HEK293 (cell line): ENCODE results near the gene LRRN4CL.

Experiments used
- CTCF ChIA-PET: fragments of 350-600 bp; formaldehyde crosslinking; extraction: SDS; loops from one replicate; lab custom pipeline; 2021; ENCODE audit warnings: antibody characterized with exemption; lab: Yijun Ruan, JAX
- POLR2A ChIA-PET: fragments of 300-600 bp; formaldehyde crosslinking; extraction: SDS; loops from one replicate; lab custom pipeline; 2020; ENCODE audit warnings: antibody characterized with exemption, inconsistent platforms; lab: Yijun Ruan, JAX
- H3K27ac ChIP-seq: fragments of 200-500 bp; sonication (Bioruptor generic); 2 replicates; pipeline ENCODE4 v1.5.1; 2014; ENCODE audit warnings: low read depth, low read length, control low read depth, inconsistent platforms; ENCODE audit errors: extremely low read depth
- H3K36me3 ChIP-seq, 2 experiments: fragments of 200-500 bp in 1 of 2; sonication (Bioruptor generic) in 1 of 2; 1 replicate in 1 of 2; 2 replicates in 1 of 2; pipeline ENCODE4 v1.5.1; 2014 to 2017; ENCODE audit warnings: inconsistent platforms in 2 of 2, low read length in 2 of 2; ENCODE audit not compliant: control insufficient read depth in 2 of 2, insufficient read depth in 1 of 2
- H3K4me1 ChIP-seq: fragments of 200-500 bp; sonication (Bioruptor generic); 2 replicates; pipeline ENCODE4 v1.5.1; 2014; ENCODE audit warnings: mild to moderate bottlenecking, low read length, inconsistent platforms; ENCODE audit not compliant: control insufficient read depth, insufficient read depth
- H3K4me3 ChIP-seq: 2 replicates; pipeline ENCODE4 v1.5.1; 2011; ENCODE audit warnings: low read depth, mild to moderate bottlenecking, control low read depth, low read length, moderate library complexity
- H3K9me3 ChIP-seq: fragments of 200-500 bp; sonication (Bioruptor generic); 2 replicates; pipeline ENCODE4 v1.5.1; 2014; ENCODE audit warnings: low read depth, low read length, inconsistent platforms; ENCODE audit not compliant: control insufficient read depth, insufficient read depth
- MEIS1 ChIP-seq: sonication (generic); formaldehyde crosslinking; IDR thresholded peaks from 2 replicates; pipeline ENCODE4 v1.8.1; 2022; ENCODE audit warnings: missing genetic modification reagents, mild to moderate bottlenecking, borderline replicate concordance
- MZF1 ChIP-seq: fragments of 450-650 bp; formaldehyde crosslinking; IDR thresholded peaks from 2 replicates; pipeline ENCODE4 v1.5.1; 2017; ENCODE audit warnings: missing biosample characterization, missing genetic modification characterization, borderline replicate concordance
- ZBTB48 ChIP-seq: fragments of 450-650 bp; formaldehyde crosslinking; IDR thresholded peaks from 2 replicates; pipeline ENCODE4 v1.5.1; 2016; ENCODE audit warnings: missing biosample characterization, missing genetic modification characterization
- ZBTB8A ChIP-seq: fragments of 450-650 bp; formaldehyde crosslinking; IDR thresholded peaks from 2 replicates; pipeline ENCODE4 v1.5.1; 2016; ENCODE audit warnings: missing biosample characterization, missing genetic modification characterization
- ZNF133 ChIP-seq: fragments of 450-650 bp; formaldehyde crosslinking; IDR thresholded peaks from 2 replicates; pipeline ENCODE4 v1.5.1; 2016; ENCODE audit warnings: missing biosample characterization, missing genetic modification characterization
- ZNF16 ChIP-seq: fragments of 450-650 bp; formaldehyde crosslinking; IDR thresholded peaks from 2 replicates; pipeline ENCODE4 v1.5.1; 2016; ENCODE audit warnings: low read depth, missing biosample characterization, missing genetic modification characterization
- ZNF211 ChIP-seq: fragments of 450-650 bp; formaldehyde crosslinking; IDR thresholded peaks from 2 replicates; pipeline ENCODE4 v1.5.1; 2016; ENCODE audit warnings: low read depth, missing biosample characterization, missing genetic modification characterization
- ZNF24 ChIP-seq: fragments of 450-650 bp; formaldehyde crosslinking; IDR thresholded peaks from 2 replicates; pipeline ENCODE4 v1.5.1; 2016; ENCODE audit warnings: missing biosample characterization, missing genetic modification characterization
- ZNF324 ChIP-seq: fragments of 450-650 bp; formaldehyde crosslinking; IDR thresholded peaks from 2 replicates; pipeline ENCODE4 v1.5.1; 2016; ENCODE audit warnings: missing biosample characterization, missing genetic modification characterization
- ZNF394 ChIP-seq: fragments of 450-650 bp; formaldehyde crosslinking; IDR thresholded peaks from 2 replicates; pipeline ENCODE4 v1.5.1; 2016; ENCODE audit warnings: missing biosample characterization, missing genetic modification characterization, mild to moderate bottlenecking, moderate library complexity, borderline replicate concordance
- ZNF529 ChIP-seq: fragments of 450-650 bp; formaldehyde crosslinking; IDR thresholded peaks from 2 replicates; pipeline ENCODE4 v1.5.1; 2017; ENCODE audit warnings: missing genetic modification characterization, missing biosample characterization; ENCODE audit not compliant: insufficient replicate concordance
- ZNF530 ChIP-seq: fragments of 450-650 bp; formaldehyde crosslinking; IDR thresholded peaks from 2 replicates; pipeline ENCODE4 v1.5.1; 2016; ENCODE audit warnings: low read depth, missing biosample characterization, missing genetic modification characterization
- ZNF549 ChIP-seq: fragments of 450-650 bp; IDR thresholded peaks from 2 replicates; pipeline ENCODE4 v1.5.1; 2018; ENCODE audit warnings: missing biosample characterization, missing genetic modification characterization, mild to moderate bottlenecking, inconsistent platforms, moderate library complexity
- ZNF660 ChIP-seq: fragments of 450-650 bp; IDR thresholded peaks from 2 replicates; pipeline ENCODE4 v1.5.1; 2018; ENCODE audit warnings: missing biosample characterization, mild to moderate bottlenecking, missing genetic modification characterization
- TF ChIP-seq, protein P1 (sequence below): fragments of 450-650 bp; formaldehyde crosslinking; IDR thresholded peaks from 2 replicates; pipeline ENCODE4 v1.5.1; 2016; ENCODE audit warnings: missing biosample characterization, missing genetic modification characterization
- TF ChIP-seq, protein P2 (sequence below): fragments of 450-650 bp; formaldehyde crosslinking; IDR thresholded peaks from 2 replicates; pipeline ENCODE4 v1.5.1; 2016; ENCODE audit warnings: missing biosample characterization, missing genetic modification characterization
- TF ChIP-seq, protein P3 (sequence below): fragments of 450-650 bp; formaldehyde crosslinking; conservative IDR thresholded peaks from 2 replicates; pipeline ENCODE4 v1.5.1; 2016; ENCODE audit warnings: low read depth, missing biosample characterization, missing genetic modification characterization

LRRN4CL gene

DNA sequence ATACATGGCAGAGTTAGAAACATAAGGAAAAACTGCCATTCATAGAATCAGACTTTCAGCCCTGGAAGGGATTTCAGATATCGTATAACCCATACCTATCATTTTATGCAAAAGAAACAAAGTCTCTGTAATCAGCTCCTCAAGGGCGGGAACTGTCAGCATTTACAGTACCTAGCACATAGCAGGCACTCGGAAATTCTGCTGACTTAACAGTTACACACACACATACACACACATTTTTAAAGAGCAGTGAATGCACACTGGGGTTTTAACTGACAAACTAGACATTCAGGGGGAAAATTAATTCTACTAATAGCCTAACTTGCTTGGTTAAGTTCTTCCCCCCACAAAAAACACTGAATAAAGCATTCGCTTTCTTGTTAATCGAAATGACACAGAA, 26.9 kb upstream of the LRRN4CL start (continued):
- TF ChIP-seq ZNF211 (tag by site-specific recombination) (no peak), ZNF549 (no peak), ZNF529 (no peak), ZNF324 (tag by site-specific recombination) (no peak)

DNA sequence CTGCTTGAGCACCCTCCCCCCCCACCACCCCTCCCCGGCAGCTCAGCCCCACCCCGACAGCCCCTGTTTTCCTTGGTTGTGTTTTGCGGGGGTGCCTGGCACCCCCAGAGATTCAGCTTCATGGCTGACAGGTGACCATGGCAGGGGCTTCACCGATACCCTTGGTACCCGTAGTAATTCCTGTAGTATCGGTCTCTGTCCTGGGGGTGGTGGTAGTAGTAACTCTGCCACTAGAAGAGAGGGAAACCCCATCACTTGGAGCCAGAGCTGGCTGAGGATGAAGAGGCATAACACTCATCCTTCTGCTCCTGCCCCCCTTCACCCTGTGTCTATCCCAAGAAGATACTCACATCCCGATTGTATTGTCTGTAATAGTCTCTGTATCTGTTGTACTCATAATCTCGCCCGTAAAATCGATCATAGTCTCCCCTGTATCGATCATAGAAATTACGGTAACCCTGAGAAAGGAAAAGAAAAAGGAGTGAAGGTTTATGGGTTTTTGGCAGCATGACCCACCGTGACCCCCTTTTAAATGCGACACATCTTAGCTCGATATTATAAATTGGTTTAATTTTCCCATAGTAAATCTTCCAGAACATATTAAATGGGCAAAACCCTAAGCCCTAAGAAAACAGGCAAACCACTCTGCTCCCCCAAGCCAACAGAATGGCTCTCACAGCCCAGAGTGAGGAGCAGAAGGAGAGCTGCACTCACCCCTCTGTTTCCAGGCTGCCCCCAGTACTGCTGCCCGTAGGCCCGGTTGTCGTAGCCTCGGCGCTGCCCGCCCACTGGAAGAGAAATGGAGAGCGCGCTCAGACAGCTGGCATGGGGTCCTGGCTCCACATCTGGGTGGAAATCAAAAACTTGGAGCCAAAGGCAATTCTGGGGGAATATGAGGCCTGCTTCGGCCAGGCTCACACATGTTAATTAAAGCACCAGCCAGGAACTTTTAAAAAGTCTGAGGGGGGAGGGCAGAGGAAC, 26.1 kb upstream of the LRRN4CL start:
- no peaks in the 10 kb centered on the region for H3K9me3 ChIP-seq

More for the DNA sequence above, 26.1 kb upstream of the LRRN4CL start:
- Histone ChIP-seq H3K36me3 (peaks cover 35 to 96% of the 10 kb centered on the region in 2 experiments), H3K4me1 (no peaks in the 10 kb centered on the region), H3K4me3 (no peak overlapping the region), H3K27ac (no peak overlapping the region)
- POLR2A ChIA-PET: interaction anchor here (0.6 to 3.5 kb wide), 4 partner anchors 9 to 116 kb away, joined by 3 to 13 read pairs (median 8); partner anchors contain the start of genes BSCL2, HNRNPUL2, STX5 and ZBTB3
- CTCF ChIA-PET: interaction anchor here (0.6 to 1.0 kb wide), 2 partner anchors 11 to 36 kb away, joined by 3 to 4 read pairs; no protein-coding TSS in a partner anchor
- TF ChIP-seq ZNF24 (tag by site-specific recombination): no peak
- TF ChIP-seq ZNF16 (tag by site-specific recombination): no peak
- TF ChIP-seq, protein P1, sequence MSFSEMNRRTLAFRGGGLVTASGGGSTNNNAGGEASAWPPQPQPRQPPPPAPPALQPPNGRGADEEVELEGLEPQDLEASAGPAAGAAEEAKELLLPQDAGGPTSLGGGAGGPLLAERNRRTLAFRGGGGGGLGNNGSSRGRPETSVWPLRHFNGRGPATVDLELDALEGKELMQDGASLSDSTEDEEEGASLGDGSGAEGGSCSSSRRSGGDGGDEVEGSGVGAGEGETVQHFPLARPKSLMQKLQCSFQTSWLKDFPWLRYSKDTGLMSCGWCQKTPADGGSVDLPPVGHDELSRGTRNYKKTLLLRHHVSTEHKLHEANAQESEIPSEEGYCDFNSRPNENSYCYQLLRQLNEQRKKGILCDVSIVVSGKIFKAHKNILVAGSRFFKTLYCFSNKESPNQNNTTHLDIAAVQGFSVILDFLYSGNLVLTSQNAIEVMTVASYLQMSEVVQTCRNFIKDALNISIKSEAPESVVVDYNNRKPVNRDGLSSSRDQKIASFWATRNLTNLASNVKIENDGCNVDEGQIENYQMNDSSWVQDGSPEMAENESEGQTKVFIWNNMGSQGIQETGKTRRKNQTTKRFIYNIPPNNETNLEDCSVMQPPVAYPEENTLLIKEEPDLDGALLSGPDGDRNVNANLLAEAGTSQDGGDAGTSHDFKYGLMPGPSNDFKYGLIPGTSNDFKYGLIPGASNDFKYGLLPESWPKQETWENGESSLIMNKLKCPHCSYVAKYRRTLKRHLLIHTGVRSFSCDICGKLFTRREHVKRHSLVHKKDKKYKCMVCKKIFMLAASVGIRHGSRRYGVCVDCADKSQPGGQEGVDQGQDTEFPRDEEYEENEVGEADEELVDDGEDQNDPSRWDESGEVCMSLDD: no peak
- TF ChIP-seq, protein P2, sequence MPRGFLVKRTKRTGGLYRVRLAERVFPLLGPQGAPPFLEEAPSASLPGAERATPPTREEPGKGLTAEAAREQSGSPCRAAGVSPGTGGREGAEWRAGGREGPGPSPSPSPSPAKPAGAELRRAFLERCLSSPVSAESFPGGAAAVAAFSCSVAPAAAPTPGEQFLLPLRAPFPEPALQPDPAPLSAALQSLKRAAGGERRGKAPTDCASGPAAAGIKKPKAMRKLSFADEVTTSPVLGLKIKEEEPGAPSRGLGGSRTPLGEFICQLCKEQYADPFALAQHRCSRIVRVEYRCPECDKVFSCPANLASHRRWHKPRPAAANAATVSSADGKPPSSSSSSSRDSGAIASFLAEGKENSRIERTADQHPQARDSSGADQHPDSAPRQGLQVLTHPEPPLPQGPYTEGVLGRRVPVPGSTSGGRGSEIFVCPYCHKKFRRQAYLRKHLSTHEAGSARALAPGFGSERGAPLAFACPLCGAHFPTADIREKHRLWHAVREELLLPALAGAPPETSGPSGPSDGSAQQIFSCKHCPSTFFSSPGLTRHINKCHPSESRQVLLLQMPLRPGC (tag by site-specific recombination): no peak
- TF ChIP-seq MZF1 (tag by site-specific recombination): no peak
- TF ChIP-seq ZNF530 (tag by site-specific recombination): no peak
- TF ChIP-seq MEIS1 (CRISPR knock-in tag): no peak
- TF ChIP-seq ZBTB48 (tag by site-specific recombination): no peak
- no peak for TF ChIP-seq ZNF133 (tag by site-specific recombination)
- TF ChIP-seq ZNF660 (tag by site-specific recombination): no peak
- no peak for TF ChIP-seq ZBTB8A
- TF ChIP-seq, protein P3, sequence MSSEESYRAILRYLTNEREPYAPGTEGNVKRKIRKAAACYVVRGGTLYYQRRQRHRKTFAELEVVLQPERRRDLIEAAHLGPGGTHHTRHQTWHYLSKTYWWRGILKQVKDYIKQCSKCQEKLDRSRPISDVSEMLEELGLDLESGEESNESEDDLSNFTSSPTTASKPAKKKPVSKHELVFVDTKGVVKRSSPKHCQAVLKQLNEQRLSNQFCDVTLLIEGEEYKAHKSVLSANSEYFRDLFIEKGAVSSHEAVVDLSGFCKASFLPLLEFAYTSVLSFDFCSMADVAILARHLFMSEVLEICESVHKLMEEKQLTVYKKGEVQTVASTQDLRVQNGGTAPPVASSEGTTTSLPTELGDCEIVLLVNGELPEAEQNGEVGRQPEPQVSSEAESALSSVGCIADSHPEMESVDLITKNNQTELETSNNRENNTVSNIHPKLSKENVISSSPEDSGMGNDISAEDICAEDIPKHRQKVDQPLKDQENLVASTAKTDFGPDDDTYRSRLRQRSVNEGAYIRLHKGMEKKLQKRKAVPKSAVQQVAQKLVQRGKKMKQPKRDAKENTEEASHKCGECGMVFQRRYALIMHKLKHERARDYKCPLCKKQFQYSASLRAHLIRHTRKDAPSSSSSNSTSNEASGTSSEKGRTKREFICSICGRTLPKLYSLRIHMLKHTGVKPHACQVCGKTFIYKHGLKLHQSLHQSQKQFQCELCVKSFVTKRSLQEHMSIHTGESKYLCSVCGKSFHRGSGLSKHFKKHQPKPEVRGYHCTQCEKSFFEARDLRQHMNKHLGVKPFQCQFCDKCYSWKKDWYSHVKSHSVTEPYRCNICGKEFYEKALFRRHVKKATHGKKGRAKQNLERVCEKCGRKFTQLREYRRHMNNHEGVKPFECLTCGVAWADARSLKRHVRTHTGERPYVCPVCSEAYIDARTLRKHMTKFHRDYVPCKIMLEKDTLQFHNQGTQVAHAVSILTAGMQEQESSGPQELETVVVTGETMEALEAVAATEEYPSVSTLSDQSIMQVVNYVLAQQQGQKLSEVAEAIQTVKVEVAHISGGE (tag by site-specific recombination): no peak
- TF ChIP-seq ZNF394: no peak
